ENCODE results near the gene TRIM14.

DNA sequence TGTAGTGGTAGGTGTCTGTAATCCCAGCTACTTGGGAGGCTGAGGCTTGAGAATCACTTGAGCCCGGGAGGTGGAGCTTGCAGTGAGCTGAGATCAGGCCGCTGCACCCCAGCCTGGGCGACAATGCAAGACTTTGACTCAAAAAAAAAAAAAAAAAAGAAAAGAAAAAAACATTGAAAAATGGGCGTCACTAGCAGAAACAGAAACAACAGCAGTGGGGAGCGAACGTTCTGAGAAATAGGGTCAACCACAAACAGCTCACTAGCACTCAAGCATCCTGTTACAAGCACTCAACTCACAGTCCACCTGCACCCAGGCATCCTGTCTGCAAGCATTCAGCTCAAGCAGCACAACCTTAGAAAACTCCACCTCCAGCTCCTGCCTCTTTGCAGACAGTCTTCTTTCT lies 17.2 kb downstream of the TRIM14 start:
- TF ChIP-seq, protein P1, sequence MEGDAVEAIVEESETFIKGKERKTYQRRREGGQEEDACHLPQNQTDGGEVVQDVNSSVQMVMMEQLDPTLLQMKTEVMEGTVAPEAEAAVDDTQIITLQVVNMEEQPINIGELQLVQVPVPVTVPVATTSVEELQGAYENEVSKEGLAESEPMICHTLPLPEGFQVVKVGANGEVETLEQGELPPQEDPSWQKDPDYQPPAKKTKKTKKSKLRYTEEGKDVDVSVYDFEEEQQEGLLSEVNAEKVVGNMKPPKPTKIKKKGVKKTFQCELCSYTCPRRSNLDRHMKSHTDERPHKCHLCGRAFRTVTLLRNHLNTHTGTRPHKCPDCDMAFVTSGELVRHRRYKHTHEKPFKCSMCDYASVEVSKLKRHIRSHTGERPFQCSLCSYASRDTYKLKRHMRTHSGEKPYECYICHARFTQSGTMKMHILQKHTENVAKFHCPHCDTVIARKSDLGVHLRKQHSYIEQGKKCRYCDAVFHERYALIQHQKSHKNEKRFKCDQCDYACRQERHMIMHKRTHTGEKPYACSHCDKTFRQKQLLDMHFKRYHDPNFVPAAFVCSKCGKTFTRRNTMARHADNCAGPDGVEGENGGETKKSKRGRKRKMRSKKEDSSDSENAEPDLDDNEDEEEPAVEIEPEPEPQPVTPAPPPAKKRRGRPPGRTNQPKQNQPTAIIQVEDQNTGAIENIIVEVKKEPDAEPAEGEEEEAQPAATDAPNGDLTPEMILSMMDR (conservative IDR thresholded peaks at IDR 0.05; ENCODE audit: low read depth, low read length), result no peak
- TF ChIP-seq RFX5 (IDR thresholded peaks at IDR 0.05; ENCODE audit: low read depth, low read length), result no peak
- TF ChIP-seq RAD21 (IDR thresholded peaks at IDR 0.05; ENCODE audit: low read length), result no peak
- no peak for TF ChIP-seq MAFK (IDR thresholded peaks at IDR 0.05; ENCODE audit: low read depth, low read length)
- no peak for TF ChIP-seq FOS (IDR thresholded peaks at IDR 0.05; ENCODE audit: low read depth, low read length)
- no peak for TF ChIP-seq POLR2A (IDR thresholded peaks at IDR 0.05; ENCODE audit: low read depth, low read length)
- TF ChIP-seq MXI1 (IDR thresholded peaks at IDR 0.05; ENCODE audit: borderline replicate concordance, low read depth, low read length), result no peak
- no peak for TF ChIP-seq ELK1 (IDR thresholded peaks at IDR 0.05; ENCODE audit: borderline replicate concordance, low read depth, low read length)
- TF ChIP-seq BHLHE40 (IDR thresholded peaks at IDR 0.05; ENCODE audit: low read depth, low read length), result no peak

All from IMR-90 (cell line).